Stimulated activated CD4-positive, alpha-beta T cell treated with anti-CD3 and anti-CD28 coated beads, Interleukin-2, amount 100 ng/mL, for 24 hours (primary cell): ENCODE data around the gene SLC36A3.
A peak's percentile ranks its signal among the peaks of the same experiment; 100 is the strongest.
"Not testable (repeated sequence)": the region's sequence is repeated elsewhere in the genome, so short reads cannot be mapped to it uniquely, and the experiment has no call there.

Source experiments
- DNase-seq, 2 donors: peaks; one replicate each; pipeline ENCODE4 v3.0.0-alpha.2; 2020

SLC36A3 gene

DNA sequence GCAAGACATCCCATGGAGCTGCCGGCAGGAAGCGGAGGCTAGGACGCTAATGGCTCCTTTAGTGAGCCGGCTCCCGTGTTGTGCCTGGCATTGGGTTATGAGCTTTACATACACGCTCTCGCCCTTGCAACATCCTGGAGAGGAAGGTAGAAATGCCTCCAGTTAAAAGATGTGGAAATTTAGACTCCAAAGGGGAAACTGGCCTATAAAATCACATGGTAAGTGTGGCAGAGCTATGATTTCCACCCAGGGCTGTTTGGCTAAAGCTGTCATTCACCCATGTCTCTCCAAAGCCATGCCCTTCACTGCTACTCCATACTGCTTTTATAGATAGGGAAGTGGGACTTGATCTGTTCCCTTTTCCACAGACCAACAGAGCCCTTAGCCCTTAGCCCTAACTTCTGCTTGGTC lies 45.4 kb downstream of the SLC36A3 start:
- no peak for DNase-seq

DNA sequence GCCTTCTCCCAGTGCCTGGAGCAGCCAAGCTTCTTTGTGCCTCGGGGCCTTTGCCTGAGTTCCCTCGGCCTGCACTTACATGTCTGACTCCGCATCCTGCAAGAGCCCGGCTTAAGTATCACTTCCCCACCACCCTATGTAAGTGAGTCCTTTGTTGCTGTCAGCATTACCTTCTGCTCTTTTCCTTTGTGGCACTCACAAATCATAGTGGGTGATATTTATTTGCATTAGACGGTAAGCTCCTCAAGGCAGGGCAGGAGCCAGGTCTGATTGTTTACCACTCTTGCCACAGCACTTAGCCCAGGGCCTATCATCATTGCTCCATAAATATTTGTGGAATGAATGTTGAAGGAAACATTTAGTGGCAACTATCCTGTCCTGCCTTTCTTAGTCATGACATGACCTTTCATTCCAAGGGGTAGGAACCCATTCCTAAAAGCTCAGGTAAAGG lies 45.8 kb downstream of the SLC36A3 start:
- DNase-seq = no peak

DNA sequence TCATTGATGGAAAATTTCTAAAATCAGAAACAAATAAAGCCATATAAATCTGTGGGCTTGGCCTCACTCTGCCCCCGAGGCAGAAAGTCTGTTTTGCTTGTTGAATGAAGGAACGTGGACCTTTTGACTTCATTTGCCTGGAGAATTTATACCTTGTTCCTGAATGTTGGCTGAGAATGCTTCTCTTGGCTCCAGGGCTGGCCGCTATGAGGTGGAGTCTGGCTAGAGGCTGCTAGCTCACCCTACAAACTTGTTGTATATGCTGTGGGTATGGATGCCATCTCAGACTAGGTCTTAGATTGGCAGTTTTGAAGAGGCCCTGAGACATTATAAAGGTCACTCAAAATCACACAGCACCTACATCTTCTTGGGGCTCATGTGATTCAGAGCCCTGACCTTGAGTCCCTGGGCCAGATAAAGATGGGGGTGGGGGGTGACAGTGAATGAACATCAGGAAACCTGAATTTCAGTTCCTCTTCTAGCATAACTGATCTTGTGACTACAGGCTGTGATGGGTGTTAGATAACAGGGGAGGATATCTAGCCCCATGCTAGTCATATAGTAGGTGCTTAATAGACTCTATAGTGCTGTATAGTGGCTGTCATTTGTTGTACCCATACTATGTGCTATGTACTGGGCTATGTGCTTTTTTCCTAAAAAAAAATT lies 47.8 kb downstream of the SLC36A3 start:
- no peak for DNase-seq

DNA sequence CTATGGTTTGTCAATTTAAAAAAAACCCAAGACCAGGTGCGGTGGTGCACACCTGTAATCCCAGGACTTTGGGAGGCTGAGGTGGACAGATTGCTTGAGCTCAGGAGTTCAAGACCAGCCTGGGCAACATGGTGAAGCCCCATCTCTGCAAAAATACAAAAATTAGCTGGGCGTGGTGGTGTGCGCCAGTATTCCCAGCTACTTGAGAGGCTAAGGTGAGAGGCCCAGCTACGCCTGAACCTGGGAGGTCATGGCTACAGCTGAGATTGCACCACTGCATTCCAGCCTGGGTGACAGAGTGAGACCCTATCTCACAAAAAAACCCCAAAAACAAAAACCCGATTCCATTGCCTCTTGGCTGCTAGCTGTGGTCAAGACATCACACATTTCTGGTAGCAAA lies 48.6 kb downstream of the SLC36A3 start:
- not testable (repeated sequence) for DNase-seq

DNA sequence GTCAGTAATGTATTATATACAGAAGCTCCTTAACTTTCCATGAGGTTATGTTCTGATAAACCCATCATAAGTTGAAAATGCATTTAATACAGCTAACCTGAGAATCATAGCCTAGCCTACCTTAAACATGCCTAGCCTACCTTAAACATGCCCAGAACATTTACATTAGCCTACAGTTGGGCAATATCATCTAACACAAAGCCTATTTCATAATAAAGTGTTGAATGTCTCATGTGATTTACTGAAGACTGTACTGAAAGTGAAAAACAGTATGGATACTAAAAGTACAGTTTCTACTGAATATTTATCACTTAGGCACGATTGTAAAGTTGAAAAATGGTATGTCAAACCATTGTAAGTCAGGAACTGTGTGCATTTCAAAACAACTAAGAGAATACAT lies 49.0 kb downstream of the SLC36A3 start:
- no peak for DNase-seq

DNA sequence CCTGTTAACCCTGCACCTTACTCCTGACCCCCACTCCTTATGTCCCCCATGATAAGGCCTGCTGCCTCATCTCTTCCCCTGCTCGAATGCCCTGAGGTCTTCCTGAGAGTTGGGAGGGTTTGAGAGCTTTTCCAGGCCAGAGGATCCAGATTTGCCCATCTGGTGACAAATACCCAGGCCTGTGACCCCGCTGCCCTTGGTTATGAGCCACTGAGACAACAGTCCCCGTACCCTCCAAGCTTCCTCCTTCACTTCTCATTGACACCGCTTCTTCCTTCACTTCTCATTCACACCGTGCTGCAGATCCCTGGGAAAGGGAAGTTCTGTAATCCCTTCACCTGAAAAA lies 50.0 kb downstream of the SLC36A3 start:
- no peak for DNase-seq

DNA sequence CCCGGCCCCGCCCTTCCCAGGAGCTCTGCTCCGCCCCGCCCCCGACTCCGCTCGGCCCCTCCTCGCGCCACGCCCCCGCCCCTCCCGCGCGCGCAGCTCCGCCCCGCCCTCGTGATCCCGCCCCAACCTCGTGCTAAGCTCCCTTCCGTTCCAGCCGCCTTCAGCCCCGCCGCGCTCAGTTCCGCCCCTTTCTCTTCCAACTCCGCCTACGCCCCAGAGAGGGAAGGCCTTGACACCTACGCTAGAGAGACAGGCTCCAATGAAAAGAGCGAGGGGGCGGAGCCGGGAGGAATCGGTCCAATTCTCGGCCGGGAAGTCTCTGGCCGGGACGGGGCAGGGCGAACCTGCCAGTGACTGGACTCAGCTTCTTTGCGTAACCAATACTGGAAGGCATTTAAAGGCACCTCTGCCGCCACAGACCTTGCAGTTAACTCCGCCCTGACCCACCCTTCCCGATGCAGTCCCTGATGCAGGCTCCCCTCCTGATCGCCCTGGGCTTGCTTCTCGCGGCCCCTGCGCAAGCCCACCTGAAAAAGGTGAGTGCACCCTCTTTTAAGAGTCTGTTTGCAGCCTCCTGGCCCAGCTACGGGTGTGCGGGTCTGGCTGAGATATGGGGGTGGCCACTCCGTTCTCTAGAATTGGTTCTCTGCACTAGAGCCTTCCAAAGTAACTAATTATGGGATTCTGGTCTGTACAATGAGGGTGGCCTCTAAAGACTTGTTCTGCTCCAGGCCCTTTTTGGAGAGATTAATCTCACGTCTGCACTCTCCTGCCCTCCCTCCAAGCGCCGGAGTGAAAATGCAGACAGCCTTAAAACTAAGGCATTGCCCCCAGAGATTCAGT lies 50.6 kb downstream of the SLC36A3 start, which contains the start of gene GM2A:
Gene GM2A (plus strand): TSS at position 424 of the 843 bp plus-strand sequence. CDS start 32 bp downstream, at position 456.
- peak; percentile 99 for DNase-seq

DNA sequence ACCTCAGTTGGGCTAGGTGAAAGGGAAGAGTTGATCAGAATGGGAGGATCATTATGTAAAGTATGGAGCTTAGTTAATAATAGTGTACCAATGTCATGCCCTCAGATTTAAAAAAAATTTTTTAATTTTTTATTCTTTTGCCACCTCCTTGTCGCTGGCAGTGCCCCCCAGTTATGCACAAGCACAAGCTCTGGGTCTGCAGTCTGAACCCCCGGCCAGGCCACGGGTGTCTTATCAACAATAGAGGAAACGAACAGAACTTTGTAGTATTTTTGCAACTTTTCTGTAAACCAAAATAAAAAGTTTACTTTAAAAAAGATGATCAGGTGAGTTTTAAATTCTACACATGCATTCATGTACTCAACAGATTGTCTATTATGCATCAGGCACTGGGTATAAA lies 51.9 kb downstream of the SLC36A3 start:
- DNase-seq = no peak

DNA sequence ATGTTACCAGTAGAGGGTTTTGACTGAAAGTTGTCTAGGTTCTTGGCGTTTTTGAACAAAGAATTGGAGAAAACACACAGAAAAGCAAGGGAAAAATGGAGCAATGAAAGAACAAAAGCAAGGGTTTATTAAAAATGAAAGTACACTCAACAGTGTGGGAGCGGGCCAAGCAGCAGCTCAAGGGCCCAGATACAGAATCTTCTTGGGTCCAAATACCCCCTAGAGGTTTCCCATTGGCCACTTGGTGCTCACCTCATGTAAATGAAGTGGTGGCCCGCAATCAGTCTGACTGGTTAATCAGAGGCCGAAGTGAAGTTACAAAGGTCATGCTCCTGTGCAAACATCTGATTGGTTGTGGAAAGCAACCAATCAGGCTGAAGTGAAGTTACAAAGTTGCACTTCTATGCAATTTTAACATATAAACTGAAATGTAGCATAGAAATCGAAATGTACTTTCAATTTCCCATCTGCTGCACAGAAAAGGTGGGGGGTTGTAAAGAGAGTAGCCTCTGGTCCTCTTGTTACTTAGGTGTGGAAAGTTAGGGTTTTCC lies 52.5 kb downstream of the SLC36A3 start:
- DNase-seq = peak; percentile 26 to 46

DNA sequence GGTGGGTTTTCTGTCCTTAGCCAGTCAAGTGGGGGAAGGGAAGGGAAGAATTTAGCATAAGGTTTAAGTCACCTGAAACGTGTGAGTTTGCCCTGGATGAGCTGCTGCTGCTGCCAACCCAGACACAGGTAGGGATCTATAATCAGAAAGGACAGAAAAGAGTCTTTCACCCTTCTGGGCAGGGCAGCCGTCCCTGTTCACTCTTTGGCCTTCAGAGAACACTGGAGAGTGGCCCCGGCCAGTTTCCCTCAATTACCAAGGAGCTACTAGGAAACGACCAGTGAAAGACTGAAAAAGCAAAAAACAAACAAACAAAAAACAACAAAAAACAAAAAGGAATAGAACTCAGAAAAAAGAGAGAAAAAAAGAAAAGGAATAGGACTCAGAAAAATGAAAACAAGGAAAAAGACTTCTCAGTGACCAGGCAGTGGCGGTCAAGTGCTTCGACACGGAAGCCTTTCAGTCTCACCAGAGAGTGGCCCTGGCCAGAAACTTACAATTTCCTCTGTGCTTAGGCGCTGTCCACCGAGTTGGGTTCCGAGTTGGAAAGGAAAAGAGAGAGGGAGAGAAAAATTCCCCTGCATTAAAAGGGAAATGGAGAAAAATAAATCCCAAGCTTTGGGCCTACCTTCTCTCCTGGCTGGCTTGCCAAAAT lies 53.1 kb downstream of the SLC36A3 start:
- DNase-seq = no peak

DNA sequence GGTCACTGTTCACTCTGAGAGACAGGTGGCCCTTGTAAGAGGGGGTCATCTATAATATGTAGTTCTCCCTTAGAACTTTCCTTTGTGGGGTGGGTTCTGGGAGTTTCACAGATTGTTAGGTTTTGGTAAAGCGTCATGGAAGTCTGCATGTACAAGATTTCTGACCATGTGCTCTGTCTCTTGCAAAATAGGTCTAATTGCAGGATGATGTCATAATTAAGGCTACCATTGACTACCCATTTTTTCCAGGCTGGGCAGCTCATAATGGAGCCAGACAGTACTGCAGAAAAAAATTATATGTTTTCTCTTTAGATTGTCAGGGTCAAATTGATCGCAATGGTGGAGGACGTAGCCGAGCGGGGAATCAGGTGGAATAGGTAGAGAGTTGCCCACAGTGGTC lies 54.3 kb downstream of the SLC36A3 start:
- no peak for DNase-seq

DNA sequence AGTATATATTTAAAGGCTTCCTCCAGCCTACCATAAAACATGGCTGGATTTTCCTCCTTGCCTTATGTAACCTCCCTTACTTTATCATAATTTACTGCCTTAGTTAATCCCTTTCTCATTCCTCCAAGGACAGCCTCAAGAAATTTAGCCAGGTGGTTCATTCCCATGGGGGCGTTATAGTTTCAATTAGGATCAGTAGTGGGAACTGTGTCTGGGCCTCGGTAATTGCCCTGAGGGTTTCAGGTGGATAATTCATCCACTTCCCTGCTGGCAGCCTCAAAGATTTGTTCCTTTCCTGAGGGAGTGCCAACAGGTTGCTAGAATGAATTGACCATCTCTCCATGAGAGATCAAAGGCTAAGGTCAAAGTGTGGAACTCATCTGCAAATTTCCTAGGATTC lies 54.9 kb downstream of the SLC36A3 start:
- DNase-seq = no peak

DNA sequence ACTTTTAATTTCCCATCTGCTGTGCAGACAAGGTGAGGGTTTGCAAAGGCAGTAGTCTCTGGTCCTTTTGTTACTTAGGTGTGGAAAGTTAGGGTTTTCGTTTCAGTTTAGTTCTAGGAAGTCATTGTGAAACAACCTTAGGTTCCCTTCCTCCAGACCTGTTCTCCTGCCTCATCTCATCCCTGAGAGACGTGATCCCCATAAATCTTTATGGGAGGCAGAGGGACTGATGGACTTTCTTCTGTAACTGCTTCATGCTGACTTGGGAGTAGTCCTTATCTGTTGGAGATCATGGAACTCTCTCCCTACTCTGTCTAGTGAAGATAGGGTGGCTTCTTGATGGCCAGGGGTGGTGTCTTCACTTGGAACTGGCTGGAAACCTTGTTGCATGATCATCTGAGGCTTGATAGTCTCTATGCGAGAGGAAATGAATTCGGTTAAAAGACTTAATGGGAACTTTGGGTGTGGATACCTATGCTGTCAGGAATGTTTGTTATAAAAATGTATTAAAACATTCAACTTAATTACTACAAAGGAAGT lies 57.8 kb downstream of the SLC36A3 start:
- DNase-seq = no peak

DNA sequence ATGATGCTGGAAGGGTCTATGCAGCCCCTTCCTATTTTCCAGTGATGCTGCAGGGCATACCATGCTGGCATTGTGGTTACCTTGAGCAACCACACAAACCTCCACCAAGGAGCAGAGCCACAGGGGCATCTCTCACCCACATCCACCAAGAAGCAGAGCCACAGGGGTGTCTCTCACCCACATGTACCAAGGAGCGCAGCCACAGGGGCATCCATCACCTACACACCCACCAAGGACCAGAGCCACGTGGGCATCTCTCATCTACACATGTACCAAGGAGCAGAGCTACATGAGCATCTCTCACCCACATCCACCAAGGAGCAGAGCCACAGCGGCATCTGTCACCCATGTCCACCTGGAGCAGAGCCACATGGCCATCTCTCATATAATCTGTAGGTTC lies 59.4 kb downstream of the SLC36A3 start:
- no peak for DNase-seq

DNA sequence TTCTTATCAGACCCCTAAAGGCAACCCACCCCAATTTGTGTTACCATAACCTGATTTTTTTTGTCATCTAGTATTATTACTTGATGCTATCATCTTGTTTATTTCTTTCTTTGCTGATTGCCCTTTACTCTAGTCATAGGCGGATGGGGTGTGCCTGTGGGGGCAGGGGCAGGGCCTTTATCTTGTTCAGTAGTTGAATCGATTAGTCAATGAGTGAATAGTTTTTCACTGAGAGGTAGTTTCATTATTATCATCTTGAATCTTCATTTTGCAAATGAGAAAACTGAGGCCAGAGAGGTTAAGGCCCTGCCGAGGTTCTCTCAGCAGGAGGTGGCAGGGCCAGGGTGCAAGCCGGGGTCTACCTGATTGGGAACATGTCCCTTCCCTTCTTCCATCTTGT lies 60.0 kb downstream of the SLC36A3 start:
- DNase-seq = no peak

DNA sequence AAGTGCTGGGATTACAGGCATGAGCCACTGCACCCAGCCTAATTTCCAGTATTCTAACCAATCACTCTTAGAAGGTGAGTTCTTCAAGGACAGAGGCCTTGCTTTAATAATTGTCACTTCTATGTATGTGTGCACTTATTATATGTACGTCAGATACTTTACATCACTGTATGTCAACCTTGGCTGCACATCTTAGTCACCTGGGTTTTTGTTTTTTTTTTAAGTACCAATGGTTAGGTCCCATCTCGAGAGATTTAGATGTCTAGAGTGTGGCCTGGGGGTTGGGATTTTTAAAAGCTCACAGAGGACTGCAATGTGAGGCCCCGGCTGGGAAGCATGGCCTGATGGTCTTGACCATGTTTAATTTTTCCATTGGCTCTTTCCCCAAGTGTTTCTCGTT lies 60.4 kb downstream of the SLC36A3 start:
- no peak for DNase-seq

DNA sequence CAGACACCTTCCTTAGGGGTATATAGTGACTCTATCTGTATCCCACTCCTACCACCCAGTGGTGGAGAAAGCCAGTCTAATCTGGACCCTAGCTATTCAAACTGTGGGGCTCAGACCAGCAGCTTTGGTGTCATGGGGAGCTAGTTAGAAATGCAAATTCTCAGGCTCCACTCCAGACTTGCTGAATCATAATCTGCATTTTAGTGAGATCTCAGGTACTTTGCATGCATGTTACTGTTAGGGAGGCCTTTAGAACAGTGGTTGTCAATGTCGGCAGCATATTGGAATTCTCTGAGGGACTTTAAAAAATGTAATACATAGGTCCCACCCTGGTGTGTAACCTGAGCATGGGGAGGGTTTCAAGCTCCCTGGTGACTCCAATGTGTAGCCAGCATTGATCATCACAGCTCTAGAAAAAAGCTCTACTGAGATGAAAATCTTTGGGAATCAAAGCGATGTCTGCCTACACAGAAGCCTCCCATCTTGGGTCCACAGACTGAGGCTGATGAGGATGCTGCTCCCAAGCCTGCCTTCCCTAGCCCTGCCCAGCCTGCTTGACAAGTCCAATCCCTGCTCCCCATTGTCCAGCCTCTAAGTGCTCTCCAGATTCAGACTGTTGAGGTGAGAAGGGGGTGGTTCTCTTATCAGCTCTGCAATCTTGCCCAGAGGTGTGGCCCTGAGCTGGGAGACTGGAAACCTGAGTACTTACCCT lies 62.5 kb downstream of the SLC36A3 start:
- DNase-seq = no peak

DNA sequence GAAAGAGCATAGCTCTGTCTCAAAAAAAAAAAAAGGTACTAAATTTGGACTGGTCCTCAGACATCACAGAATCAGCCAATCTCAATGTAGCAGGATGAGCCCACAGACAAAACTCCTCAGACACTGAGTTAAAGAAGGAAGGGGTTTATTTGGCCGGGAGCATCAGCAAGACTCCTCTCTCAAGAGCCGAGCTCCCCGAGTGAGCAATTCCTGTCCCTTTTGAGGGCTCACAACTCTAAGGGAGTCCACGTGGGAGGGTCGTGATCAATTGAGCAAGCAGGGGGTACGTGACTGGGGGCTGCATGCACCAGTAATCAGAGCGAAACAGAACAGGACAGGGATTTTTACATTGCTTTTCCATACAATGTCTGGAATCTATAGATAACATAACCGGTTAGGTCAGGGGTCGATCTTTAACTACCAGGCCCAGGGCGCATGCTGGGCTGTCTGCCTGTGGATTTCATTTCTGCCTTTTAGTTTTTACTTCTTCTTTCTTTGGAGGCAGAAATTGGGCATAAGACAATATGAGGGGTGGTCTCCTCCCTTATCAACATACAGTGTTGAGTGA lies 63.2 kb downstream of the SLC36A3 start:
- not testable (repeated sequence) for DNase-seq

DNA sequence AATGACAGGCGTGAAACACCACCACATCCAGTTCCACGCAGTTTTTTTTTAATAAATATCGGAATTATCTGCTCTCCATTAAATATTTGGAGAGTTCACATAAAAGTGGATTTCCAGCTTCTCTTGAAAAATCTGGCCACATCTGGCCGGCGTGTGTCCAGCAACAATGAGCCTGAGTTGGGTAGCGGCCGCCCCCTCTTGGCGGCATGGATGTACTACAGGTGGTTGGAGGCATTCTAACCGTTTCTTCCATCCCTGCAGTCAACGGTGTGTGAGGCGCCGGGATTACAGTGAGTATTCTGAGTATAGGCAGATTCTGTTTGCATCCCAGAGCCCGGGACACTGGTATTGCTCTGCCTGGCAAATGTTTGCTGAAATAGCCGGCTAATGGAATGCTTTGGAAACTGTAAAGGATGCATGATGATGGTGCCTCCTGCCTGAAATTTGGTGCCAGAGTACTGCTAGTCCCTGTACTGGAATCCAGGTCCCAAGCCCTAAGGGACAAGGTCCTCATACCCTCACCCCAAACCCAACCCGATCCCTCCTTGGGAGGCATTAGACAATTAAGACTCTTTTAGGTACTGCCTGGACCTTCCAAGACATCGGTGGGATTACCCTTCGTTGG lies 64.2 kb downstream of the SLC36A3 start:
- peak in 1 of 2 donors; percentile 74 for DNase-seq

DNA sequence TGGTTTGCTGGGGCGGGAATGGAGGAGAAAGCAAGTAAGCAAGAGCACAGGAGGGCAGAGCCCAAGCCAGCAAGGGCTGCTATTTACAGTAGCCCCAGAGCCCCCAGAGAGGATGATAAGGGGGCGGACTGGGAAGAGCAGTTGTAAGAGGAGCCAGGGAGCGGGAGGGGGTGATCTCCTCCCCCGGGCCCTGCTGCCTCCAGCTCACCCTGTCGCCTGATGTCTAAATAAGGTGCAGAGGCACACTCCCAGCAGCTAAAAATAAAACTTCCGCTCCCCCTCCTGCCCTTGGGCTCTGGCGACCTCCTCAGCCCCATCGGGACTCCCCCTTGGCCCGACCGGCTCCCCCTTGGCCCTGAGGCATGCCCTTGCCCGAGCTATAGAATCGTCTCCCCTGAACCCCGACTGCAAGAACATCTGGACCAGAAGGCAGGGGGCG lies 65.2 kb downstream of the SLC36A3 start:
- no peak for DNase-seq

DNA sequence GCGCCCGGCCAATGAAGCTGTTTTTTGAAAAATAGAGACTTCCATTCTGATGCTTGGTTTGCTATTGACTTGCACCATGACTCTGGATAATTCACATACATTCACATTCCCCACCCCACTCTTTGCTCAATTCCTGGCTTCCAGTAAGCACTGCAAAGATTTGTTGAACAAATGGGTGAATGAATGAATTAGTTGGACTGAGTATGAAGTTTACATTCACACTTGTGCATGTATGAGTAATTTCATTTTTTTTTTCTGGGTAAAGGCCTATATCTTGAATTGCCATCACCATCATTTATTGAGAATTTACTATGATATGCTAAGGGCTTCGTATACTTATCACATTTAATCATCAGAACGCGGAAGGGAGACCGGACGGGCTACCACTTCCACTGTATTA lies 65.9 kb downstream of the SLC36A3 start:
- DNase-seq = no peak

DNA sequence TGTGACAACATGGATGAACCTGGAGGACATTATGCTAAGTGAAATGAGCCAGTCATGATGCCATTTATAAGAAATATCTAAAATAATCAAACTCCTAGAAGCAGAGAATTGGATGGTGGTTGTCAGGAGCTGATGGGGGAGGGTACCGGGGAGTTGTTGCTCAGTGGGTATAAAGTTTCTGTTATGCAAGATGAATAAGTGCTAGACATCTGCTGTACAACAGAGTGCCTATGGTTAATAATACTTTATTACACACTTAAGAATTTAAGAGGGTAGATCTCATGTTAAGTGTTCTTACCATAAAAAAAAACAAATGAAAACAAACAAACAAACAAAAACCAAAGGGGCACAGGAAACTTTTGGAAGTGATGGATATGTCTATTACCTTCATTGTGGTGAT lies 66.7 kb downstream of the SLC36A3 start:
- no peak for DNase-seq
